Neural progenitor cell (in vitro differentiated cells): ENCODE results near the gene RMI2.

Experiments
- CTCF ChIP-seq: fragments of 200-600 bp; sonication (generic); IDR thresholded peaks from 2 replicates; pipeline ENCODE4 v1.5.1; 2017; ENCODE audit warnings: antibody characterized with exemption, mild to moderate bottlenecking
- EZH2 ChIP-seq: fragments of 200-600 bp; sonication (generic); IDR thresholded peaks from 2 replicates; pipeline ENCODE4 v1.6.1; 2017; ENCODE audit warnings: antibody characterized with exemption, mild to moderate bottlenecking, moderate library complexity
- EZH2phosphoT487 ChIP-seq: fragments of 200-600 bp; sonication (generic); IDR thresholded peaks from 2 replicates; pipeline ENCODE4 v1.6.1; 2017; ENCODE audit warnings: antibody characterized with exemption

- no peak for TF ChIP-seq CTCF
- no peak for TF ChIP-seq EZH2
- no peak for TF ChIP-seq EZH2phosphoT487
Measured at GRCh38 chr16:11363927-11364258, 18.6 kb downstream of the RMI2 start.
